GM12878 (cell line): ENCODE results near the gene PES1. TPM values are rescaled to one million over a fixed set of nuclear protein-coding genes. Genes with fewer than 3 reads are reported as not detected.
A peak's percentile ranks its signal among the peaks of the same experiment; 100 is the strongest.

Experiments
- ATAC-seq: fragments of 200-7000 bp; cut with Tn5 transposase; 3 replicates; pipeline ENCODE4 v1.9.1; 2020; ENCODE audit warnings: mild to moderate bottlenecking, moderate library complexity
- BruUV-seq: library from RNA; stranded (reverse); fragments of 400-500 nt; replicated peaks from 2 replicates; lab custom pipeline; 2021; lab: Mats Ljungman, UMichigan
- CTCF ChIA-PET: fragments of 300-600 bp; sonication (Branson Sonifier 250); formaldehyde crosslinking; extraction: SDS; loops from one replicate; lab custom pipeline; 2021; ENCODE audit warnings: inconsistent platforms; lab: Yijun Ruan, JAX
- POLR2A ChIA-PET: fragments of 350-600 bp; formaldehyde crosslinking; extraction: SDS; loops from one replicate; lab custom pipeline; 2021; ENCODE audit warnings: inconsistent platforms; lab: Charles Lee
- RAD21 ChIA-PET: fragments of 300-600 bp; sonication (Branson Sonifier 250); formaldehyde crosslinking; loops from one replicate; lab custom pipeline; 2023; ENCODE audit warnings: antibody characterized with exemption; ENCODE audit not compliant: unreplicated experiment; lab: Charles Lee
- SMC1A ChIA-PET: fragments of 300-600 bp; sonication (Branson Sonifier 250); formaldehyde crosslinking; loops from one replicate; lab custom pipeline; 2023; ENCODE audit not compliant: unreplicated experiment, uncharacterized antibody; lab: Charles Lee
- DNase-seq: peaks from one replicate; pipeline ENCODE4 v3.0.0-alpha.2; 2011; ENCODE audit warnings: low read depth, low spot score
- FAIRE-seq: peaks from 3 replicates; lab custom pipeline; 2011; peaks lifted over from hg19 to GRCh38; lab: Jason Lieb, UNC
- H2AFZ ChIP-seq: 2 replicates; pipeline ENCODE4 v1.6.0; 2011; ENCODE audit warnings: low read depth, low read length, control low read depth; ENCODE audit not compliant: control insufficient read depth
- H3K27ac ChIP-seq: 2 replicates; pipeline ENCODE4 v1.5.1; 2011; ENCODE audit warnings: control low read depth; ENCODE audit not compliant: control insufficient read depth, insufficient read depth
- H3K27me3 ChIP-seq, 2 experiments: replicated peaks in 1 of 2; 2 replicates each; pipeline versions ENCODE4 v1.6.0 to v1.6.1; 2011; ENCODE audit warnings: low read length in 1 of 2; ENCODE audit not compliant: control insufficient read depth in 2 of 2, insufficient read depth in 2 of 2
- H3K36me3 ChIP-seq, 2 experiments: 2 replicates each; pipeline ENCODE4 v1.5.1; 2011; ENCODE audit warnings: low read length in 1 of 2; ENCODE audit not compliant: control insufficient read depth in 2 of 2, insufficient read depth in 2 of 2
- H3K4me1 ChIP-seq: 2 replicates; pipeline ENCODE4 v1.6.1; 2011; ENCODE audit warnings: mild to moderate bottlenecking, low read length, moderate library complexity, mixed read lengths; ENCODE audit not compliant: control insufficient read depth, insufficient read depth
- H3K4me2 ChIP-seq: 2 replicates; pipeline ENCODE4 v1.6.0; 2011; ENCODE audit warnings: control low read depth; ENCODE audit not compliant: control insufficient read depth, insufficient read depth
- H3K4me3 ChIP-seq: fragments of 200-600 bp; sonication (generic); 2 replicates; pipeline ENCODE4 v1.5.1; 2016
- H3K79me2 ChIP-seq: 2 replicates; pipeline ENCODE4 v1.6.0; 2011; ENCODE audit warnings: low read length; ENCODE audit not compliant: control insufficient read depth, insufficient read depth
- H3K9ac ChIP-seq: 2 replicates; pipeline ENCODE4 v1.8.0; 2011; ENCODE audit warnings: low read length, control low read depth, mixed read lengths; ENCODE audit not compliant: control insufficient read depth, insufficient read depth
- H3K9me3 ChIP-seq: replicated peaks from 3 replicates; pipeline ENCODE4 v1.5.1; 2011; ENCODE audit warnings: mild to moderate bottlenecking, low read length; ENCODE audit not compliant: control insufficient read depth, insufficient read depth
- H4K20me1 ChIP-seq: 2 replicates; pipeline ENCODE4 v1.6.0; 2011; ENCODE audit not compliant: control insufficient read depth, insufficient read depth
- CHD2 ChIP-seq: IDR thresholded peaks from 2 replicates; pipeline ENCODE4 v1.6.1; 2011; ENCODE audit warnings: low read depth, low read length, improper control_type of control experiment, borderline replicate concordance
- HDAC2 ChIP-seq: fragments of 200-600 bp; sonication (generic); IDR thresholded peaks from 2 replicates; pipeline ENCODE4 v1.6.1; 2017
- MTA3 ChIP-seq: IDR thresholded peaks from 2 replicates; pipeline ENCODE4 v1.6.1; 2012; ENCODE audit warnings: low read length, inconsistent platforms, borderline replicate concordance
- MYB ChIP-seq: fragments of 150-350 bp; IDR thresholded peaks from 2 replicates; pipeline ENCODE4 v1.6.1; 2014; ENCODE audit warnings: mild to moderate bottlenecking, low read depth, low read length, borderline replicate concordance
- MYC ChIP-seq: IDR thresholded peaks from 2 replicates; pipeline ENCODE4 v1.6.1; 2011; ENCODE audit warnings: mild to moderate bottlenecking, low read length, moderate library complexity, inconsistent platforms; ENCODE audit not compliant: insufficient read depth, insufficient replicate concordance, insufficient read length, severe bottlenecking
- NFIC ChIP-seq: IDR thresholded peaks from 2 replicates; pipeline ENCODE4 v1.6.1; 2012; ENCODE audit warnings: low read depth, mild to moderate bottlenecking, inconsistent platforms, low read length, moderate library complexity
- POLR2A ChIP-seq: IDR thresholded peaks from 2 replicates; pipeline ENCODE4 v1.6.1; 2011; ENCODE audit warnings: low read depth, mild to moderate bottlenecking, low read length
- RCOR1 ChIP-seq: conservative IDR thresholded peaks from 2 replicates; pipeline ENCODE4 v1.6.1; 2012; ENCODE audit warnings: low read depth, low read length, improper control_type of control experiment
- SIX5 ChIP-seq: IDR thresholded peaks from 2 replicates; pipeline ENCODE4 v1.6.1; 2011; ENCODE audit warnings: mild to moderate bottlenecking, low read depth, low read length, moderate library complexity; ENCODE audit not compliant: severe bottlenecking
- SMAD5 ChIP-seq: IDR thresholded peaks from 2 replicates; pipeline ENCODE4 v1.6.1; 2016; ENCODE audit warnings: antibody characterized with exemption, low read depth
- SREBF1 ChIP-seq: IDR thresholded peaks from 2 replicates; pipeline ENCODE4 v1.6.1; 2012; ENCODE audit warnings: mild to moderate bottlenecking, low read length
- STAT3 ChIP-seq: IDR thresholded peaks from 2 replicates; pipeline ENCODE4 v1.6.1; 2011; ENCODE audit warnings: low read depth, low read length, improper control_type of control experiment
- TAF1 ChIP-seq: IDR thresholded peaks from 2 replicates; pipeline ENCODE4 v1.6.1; 2011; ENCODE audit warnings: mild to moderate bottlenecking, low read depth, low read length, borderline replicate concordance
- TCF3 ChIP-seq: IDR thresholded peaks from 2 replicates; pipeline ENCODE4 v1.6.1; 2012; ENCODE audit warnings: low read depth, mild to moderate bottlenecking, low read length, borderline replicate concordance; ENCODE audit not compliant: insufficient read depth
- USF1 ChIP-seq: IDR thresholded peaks from 2 replicates; pipeline ENCODE4 v1.6.1; 2011; ENCODE audit warnings: borderline replicate concordance, low read depth, mild to moderate bottlenecking, moderate library complexity, mixed read lengths, low read length; ENCODE audit not compliant: insufficient read depth; ENCODE audit errors: extremely low read length
- USF2 ChIP-seq: IDR thresholded peaks from 2 replicates; pipeline ENCODE4 v1.6.1; 2011; ENCODE audit warnings: low read depth, low read length, improper control_type of control experiment, borderline replicate concordance
- ZNF274 ChIP-seq: IDR thresholded peaks from one replicate; pipeline ENCODE4 v1.8.0; 2011; ENCODE audit not compliant: insufficient read length, insufficient read depth
- ZNF687 ChIP-seq: fragments of 450-650 bp; IDR thresholded peaks from 2 replicates; pipeline ENCODE4 v1.6.1; 2017; ENCODE audit warnings: mild to moderate bottlenecking, moderate library complexity
- ZZZ3 ChIP-seq: IDR thresholded peaks from 2 replicates; pipeline ENCODE4 v1.6.1; 2011; ENCODE audit warnings: low read depth; ENCODE audit not compliant: control insufficient read depth, insufficient read length
- WGBS: methylation state at CpG from one replicate; pipeline ENCODE4 v1.1.6; 2016; ENCODE audit warnings: low lambda C conversion rate; ENCODE audit not compliant: insufficient replicate concordance, insufficient coverage; ENCODE audit errors: missing lambda C conversion rate; 5-methylcytosine and 5-hydroxymethylcytosine counted together
- in situ Hi-C: fragments of 300-500 bp; cut with MboI; formaldehyde crosslinking; loops from 9 replicates; pipeline ENCODE4 v1.14.3; 2018; ENCODE audit warnings: mixed read lengths
- intact Hi-C: fragments of 100-400 bp; cut with micrococcal nuclease; formaldehyde crosslinking; loops from one replicate; pipeline ENCODE4 v1.14.2; 2022; ENCODE audit not compliant: unreplicated experiment
- polyA plus RNA-seq, 11 experiments: library from polyadenylated mRNA; depleted of rRNA in 4 of 11; unstranded in 6 of 11; stranded (reverse) in 5 of 11; fragments of >200 nt; fragmentation: Nextera tagmentation in 4 of 11; fragmentation: Illumina TruSeq in 1 of 11; extraction: Ambion mirVana in 4 of 11; extraction: Trizol in 1 of 11; gene quantifications; 1 replicate in 1 of 11; 2 replicates in 10 of 11; pipeline versions ENCODE4 v1.2.1 to v1.2.3, GENCODE V29; 2011 to 2016; ENCODE audit warnings: inconsistent platforms in 2 of 11, missing spikeins in 2 of 11, low read depth in 1 of 11
- total RNA-seq, 4 experiments: library from RNA; depleted of rRNA in 3 of 4; stranded (reverse); fragments of >200 nt in 3 of 4; fragmentation: Illumina TruSeq in 1 of 4; extraction: Trizol in 1 of 4; gene quantifications; 2 replicates each; pipeline versions ENCODE4 v1.2.1 to v1.2.3, GENCODE V29; 2013 to 2021

The PES1 gene
- total and polyA plus RNA-seq, 10 of the 15 experiments (the other 5 are each of a cell fraction or from before 2014, with no cell fraction given) = 6.9 to 139 (median 106) TPM

GRCh38 chr22:30640361-30640760 is 48.7 kb upstream of the PES1 start:
- ATAC-seq = no peak
- peaks cover 4% of the 10 kb centered on the region; the same call in 1 of the 2 replicates for H3K4me1 ChIP-seq
- H3K36me3 ChIP-seq = no peaks in the 10 kb centered on the region
- no peak overlapping the region for H3K9ac ChIP-seq
- H3K4me2 ChIP-seq = 0 out of 2 replicates have a peak overlapping the region, but pooled peaks have one; percentile 33
- H3K9me3 ChIP-seq = no peaks in the 10 kb centered on the region; the same call in 2 of the 3 replicates
- CTCF ChIA-PET = interaction anchor here (0.9 kb wide), 1 partner anchor 10 kb away, joined by 3 read pairs; no protein-coding TSS in a partner anchor
- 92% methylated on average over 4 of the region's 4 CpGs for WGBS
- BruUV-seq = no TSS peak
- intact Hi-C loops (no loop called here), in situ Hi-C loops (loop anchor here (25.0 kb wide), 1 partner anchor 272 kb away; no protein-coding TSS in a partner anchor)
- H3K27ac ChIP-seq = no peak overlapping the region
- no peak for DNase-seq
- no peaks in the 10 kb centered on the region for H3K27me3 ChIP-seq
- RAD21 ChIA-PET = interaction anchor here (1.9 kb wide), 1 partner anchor 115 kb away, joined by 7 read pairs; no protein-coding TSS in a partner anchor
- H3K79me2 ChIP-seq = peaks cover 8% of the 10 kb centered on the region
- no peak for FAIRE-seq
- POLR2A ChIA-PET = interaction anchor here (0.7 kb wide), 1 partner anchor 118 kb away, joined by 4 read pairs; no protein-coding TSS in a partner anchor
- SMC1A ChIA-PET = no interaction called here
- H2AFZ ChIP-seq = no peak overlapping the region
- H3K4me3 ChIP-seq = no peak overlapping the region
- no peaks in the 10 kb centered on the region for H4K20me1 ChIP-seq
- TF ChIP-seq MYB (no peak), ZNF274 (no peak), MYC (no peak), TCF3 (no peak), HDAC2 (no peak), USF1 (no peak), MTA3 (no peak), SIX5 (no peak), TAF1 (no peak), USF2 (no peak), ZNF687 (no peak), CHD2 (no peak), STAT3 (no peak), ZZZ3 (no peak), SMAD5 (no peak), RCOR1 (no peak), NFIC (no peak), SREBF1 (no peak), POLR2A (no peak)
